Measurements from ENCODE around the gene KRTAP12-4. TPM values are rescaled to one million over a fixed set of nuclear protein-coding genes. Genes with fewer than 3 reads are reported as not detected.
"Not testable (repeated sequence)": the region's sequence is repeated elsewhere in the genome, so short reads cannot be mapped to it uniquely, and the experiment has no call there.

KRTAP12-4 gene
- total RNA-seq, 3 donors from 2014 or later (not counting 1 experiment from before 2014, with no cell fraction given): not detected

GRCh38 chr21:44649521-44650100 lies 4.8 kb downstream of the KRTAP12-4 start:
- Histone ChIP-seq H3K4me3 (ENCODE audit: low read length) (no peak overlapping the region), H3K4me1 (ENCODE audit: control insufficient read depth, insufficient read depth, low read length) (peaks cover 17% of the 10 kb centered on the region), H3K36me3 (ENCODE audit: control insufficient read depth, insufficient read depth, low read length) (no peaks in the 10 kb centered on the region), H3K27ac (ENCODE audit: low read length) (no peak overlapping the region), H3K27me3 (ENCODE audit: control insufficient read depth, insufficient read depth, low read length) (peaks cover 2% of the 10 kb centered on the region), H3K9me3 (ENCODE audit: control insufficient read depth, insufficient read depth, low read length) (peaks cover 6% of the 10 kb centered on the region)
- no peak for TF ChIP-seq CTCF (IDR thresholded peaks at IDR 0.05)
- Mint-ChIP-seq H3K9me3 (peaks cover 4 to 5% of the 10 kb centered on the region in 2 donors), H3K4me3 (no peak overlapping the region), H3K4me1 (peaks cover 11 to 21% of the 10 kb centered on the region in 2 donors), H3K36me3 (peaks cover 5% of the 10 kb centered on the region), H3K27me3 (ENCODE audit: low read depth in 2 of 2) (peaks cover 5 to 8% of the 10 kb centered on the region in 2 donors), H3K27ac (no peak overlapping the region)
- ATAC-seq (no peak), DNase-seq (no peak)
- intact Hi-C loops (cut with micrococcal nuclease): no loop called here
- 93% methylated on average over 18 of the region's 18 CpGs for WGBS (ENCODE audit: insufficient coverage)

GRCh38 chr21:44648557-44649311 lies 5.7 kb downstream of the KRTAP12-4 start:
- Mint-ChIP-seq H3K27ac (no peak overlapping the region), H3K4me1 (peaks cover 3 to 14% of the 10 kb centered on the region in 2 donors), H3K4me3 (no peak overlapping the region), H3K36me3 (peaks cover 11% of the 10 kb centered on the region), H3K9me3 (peaks cover 4 to 10% of the 10 kb centered on the region in 2 donors), H3K27me3 (ENCODE audit: low read depth in 2 of 2) (peaks cover 5 to 9% of the 10 kb centered on the region in 2 donors)
- ATAC-seq (no peak), DNase-seq (no peak)
- Histone ChIP-seq H3K36me3 (ENCODE audit: control insufficient read depth, insufficient read depth, low read length) (no peaks in the 10 kb centered on the region), H3K27me3 (ENCODE audit: control insufficient read depth, insufficient read depth, low read length) (peaks cover 2% of the 10 kb centered on the region), H3K27ac (ENCODE audit: low read length) (no peak overlapping the region), H3K9me3 (ENCODE audit: control insufficient read depth, insufficient read depth, low read length) (peaks cover 11% of the 10 kb centered on the region), H3K4me1 (ENCODE audit: control insufficient read depth, insufficient read depth, low read length) (peaks cover 8% of the 10 kb centered on the region), H3K4me3 (ENCODE audit: low read length) (no peak overlapping the region)
- intact Hi-C loops (cut with micrococcal nuclease): no loop called here
- no peak for TF ChIP-seq CTCF (IDR thresholded peaks at IDR 0.05)
- WGBS (ENCODE audit: insufficient coverage): 81% methylated on average over 33 of the region's 33 CpGs

- Histone ChIP-seq H3K4me1 (ENCODE audit: control insufficient read depth, insufficient read depth, low read length) (peaks cover 6% of the 10 kb centered on the region), H3K9me3 (ENCODE audit: control insufficient read depth, insufficient read depth, low read length) (peaks cover 13% of the 10 kb centered on the region), H3K36me3 (ENCODE audit: control insufficient read depth, insufficient read depth, low read length) (no peaks in the 10 kb centered on the region), H3K4me3 (ENCODE audit: low read length) (no peak overlapping the region), H3K27me3 (ENCODE audit: control insufficient read depth, insufficient read depth, low read length) (peaks cover 2% of the 10 kb centered on the region), H3K27ac (ENCODE audit: low read length) (no peak overlapping the region)
- Mint-ChIP-seq H3K4me3 (no peak overlapping the region), H3K27ac (no peak overlapping the region), H3K27me3 (ENCODE audit: low read depth in 2 of 2) (peaks cover 5 to 9% of the 10 kb centered on the region in 2 donors), H3K36me3 (peaks cover 11% of the 10 kb centered on the region), H3K9me3 (peaks cover 4 to 10% of the 10 kb centered on the region in 2 donors), H3K4me1 (peaks cover 0 to 13% of the 10 kb centered on the region in 2 donors)
- DNase-seq (no peak), ATAC-seq (no peak)
- no peak for TF ChIP-seq CTCF (IDR thresholded peaks at IDR 0.05)
- WGBS (ENCODE audit: insufficient coverage): 72% methylated on average over 8 of the region's 8 CpGs
- intact Hi-C loops (cut with micrococcal nuclease): no loop called here
Observed at GRCh38 chr21:44647222-44647552, 7.3 kb downstream of the KRTAP12-4 start.

GRCh38 chr21:44646366-44647221 lies 7.9 kb downstream of the KRTAP12-4 start, which contains the start of gene KRTAP10-11:
KRTAP10-11 (plus strand) TSS chr21:44646414; CDS start chr21:44646459, 45 bp downstream.
- H3K27ac ChIP-seq (ENCODE audit: low read length); DNase-seq; H3K27ac Mint-ChIP-seq; H3K9me3 Mint-ChIP-seq; H3K36me3 ChIP-seq (ENCODE audit: control insufficient read depth, insufficient read depth, low read length); H3K27me3 Mint-ChIP-seq (ENCODE audit: low read depth in 2 of 2); ATAC-seq; H3K4me1 ChIP-seq (ENCODE audit: control insufficient read depth, insufficient read depth, low read length); H3K4me3 ChIP-seq (ENCODE audit: low read length); H3K27me3 ChIP-seq (ENCODE audit: control insufficient read depth, insufficient read depth, low read length); H3K4me3 Mint-ChIP-seq; intact Hi-C loops (cut with micrococcal nuclease): not testable (repeated sequence)
- H3K9me3 ChIP-seq (ENCODE audit: control insufficient read depth, insufficient read depth, low read length): peaks cover 13% of the 10 kb centered on the region
- Mint-ChIP-seq H3K36me3 (peaks cover 11% of the 10 kb centered on the region), H3K4me1 (peaks cover 0 to 12% of the 10 kb centered on the region in 2 donors)
- whole genome bisulfite sequencing (ENCODE audit: insufficient coverage): 80% methylated on average over 21 of the region's 21 CpGs
